DMS114 treated with DMSO at 0.1 percent for 48 hours (cell line): ENCODE results near the gene AGAP1.

Source experiments
- DNase-seq: peaks from one replicate; lab custom pipeline; 2025; ENCODE audit not compliant: unreplicated experiment; lab: John Stamatoyannopoulos, UW

The AGAP1 gene

GRCh38 chr2:235976956-235977355, 483.1 kb downstream of the AGAP1 start:
- no peak for DNase-seq

GRCh38 chr2:235977445-235977844, 483.6 kb downstream of the AGAP1 start:
- DNase-seq = no peak

GRCh38 chr2:235978022-235978421, 484.2 kb downstream of the AGAP1 start:
- no peak for DNase-seq

- DNase-seq = no peak
Measured at GRCh38 chr2:235979037-235979436, 485.2 kb downstream of the AGAP1 start.

DNA sequence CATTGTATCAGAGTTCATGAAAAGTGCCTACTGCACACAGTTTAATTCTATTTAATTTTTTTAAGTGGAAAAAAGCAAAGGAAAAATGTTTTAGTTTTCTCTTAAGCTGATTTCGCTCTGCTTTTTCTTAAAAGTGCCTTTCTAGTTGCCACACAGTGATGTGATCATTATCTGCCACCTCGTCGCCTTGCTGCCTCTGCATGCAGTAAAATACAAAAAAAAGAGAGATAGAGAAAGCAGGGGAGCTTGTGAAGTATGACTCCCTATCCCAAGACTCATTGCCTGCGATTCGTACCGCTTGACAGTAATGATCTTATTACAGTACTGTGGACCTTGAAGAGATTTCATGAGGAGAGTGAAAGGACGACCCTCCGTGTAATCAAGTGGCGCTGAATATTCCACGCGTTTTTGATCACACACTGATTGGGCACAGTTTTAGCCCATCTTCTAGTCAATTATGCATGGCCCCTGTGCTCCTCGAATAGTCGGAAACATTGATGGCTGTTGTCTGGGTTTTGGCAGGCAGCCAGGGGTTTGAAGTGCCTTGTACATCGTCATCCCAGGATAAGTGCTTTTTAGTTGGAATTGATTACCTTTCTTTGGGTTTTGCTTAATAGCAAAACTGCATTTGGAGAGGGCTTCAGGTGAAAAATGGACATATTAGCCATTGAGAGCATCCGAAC, 486.1 kb downstream of the AGAP1 start:
- no peak for DNase-seq

GRCh38 chr2:235981631-235982030, 487.8 kb downstream of the AGAP1 start:
- no peak for DNase-seq

DNA sequence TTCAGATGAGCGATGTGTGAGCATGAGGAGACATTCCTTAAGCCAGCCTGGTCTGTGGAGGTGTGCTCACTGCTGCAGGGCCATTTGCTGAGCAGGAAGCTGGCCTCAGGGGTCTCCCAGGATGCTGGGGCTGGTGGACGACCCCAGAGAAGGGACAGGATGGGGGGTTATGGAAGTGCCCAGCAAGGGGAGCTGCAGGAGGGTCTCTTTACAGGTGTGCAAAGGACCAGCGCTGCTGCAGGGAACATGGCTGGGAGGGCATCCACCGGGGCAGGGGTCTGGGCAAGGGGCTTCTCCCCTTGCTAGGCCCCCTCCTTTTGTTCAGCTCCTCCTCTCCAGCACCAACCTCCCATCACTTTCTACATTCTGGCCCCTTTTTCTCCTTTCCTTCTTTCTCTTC, 489.2 kb downstream of the AGAP1 start:
- no peak for DNase-seq

GRCh38 chr2:235984552-235984951, 490.7 kb downstream of the AGAP1 start:
- no peak for DNase-seq

- no peak for DNase-seq
Measured at GRCh38 chr2:235986361-235986760, 492.5 kb downstream of the AGAP1 start.

DNA sequence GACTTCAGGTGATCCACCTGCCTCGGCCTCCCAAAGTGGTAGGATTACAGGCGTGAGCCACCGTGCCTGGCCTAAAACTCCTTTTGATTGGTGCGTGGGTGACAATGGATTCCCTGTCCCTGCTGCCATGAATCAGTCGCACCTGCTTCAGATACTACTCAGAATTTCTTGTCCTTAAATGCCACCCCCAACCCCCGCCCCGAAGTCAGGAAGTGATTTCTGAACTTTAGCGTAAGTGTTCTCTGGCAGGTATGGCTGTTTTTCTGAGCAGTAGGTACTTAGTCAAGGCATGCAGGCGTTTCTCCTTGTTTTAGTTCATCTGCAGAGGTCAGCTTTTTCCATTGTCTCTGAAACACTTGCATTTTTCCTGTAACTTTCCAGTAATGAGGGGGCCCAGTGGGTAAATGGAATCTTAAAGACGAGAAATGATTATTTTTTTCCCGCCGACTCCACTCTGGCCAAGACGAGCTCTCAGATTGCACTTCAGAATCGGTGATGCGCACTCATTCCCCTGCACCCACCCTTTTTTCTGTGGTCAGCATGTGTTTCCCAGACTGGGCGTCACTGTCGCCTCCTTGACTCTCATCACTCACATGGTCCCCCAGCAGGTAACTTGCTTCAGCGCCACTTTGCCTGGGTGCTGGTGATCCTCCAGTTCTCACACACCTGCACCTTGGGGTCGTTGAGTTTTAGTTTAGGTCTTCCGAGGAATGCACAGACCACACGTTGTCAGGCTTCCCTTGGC, 494.6 kb downstream of the AGAP1 start:
- DNase-seq = no peak

GRCh38 chr2:235989591-235989990, 495.7 kb downstream of the AGAP1 start:
- DNase-seq = no peak

DNA sequence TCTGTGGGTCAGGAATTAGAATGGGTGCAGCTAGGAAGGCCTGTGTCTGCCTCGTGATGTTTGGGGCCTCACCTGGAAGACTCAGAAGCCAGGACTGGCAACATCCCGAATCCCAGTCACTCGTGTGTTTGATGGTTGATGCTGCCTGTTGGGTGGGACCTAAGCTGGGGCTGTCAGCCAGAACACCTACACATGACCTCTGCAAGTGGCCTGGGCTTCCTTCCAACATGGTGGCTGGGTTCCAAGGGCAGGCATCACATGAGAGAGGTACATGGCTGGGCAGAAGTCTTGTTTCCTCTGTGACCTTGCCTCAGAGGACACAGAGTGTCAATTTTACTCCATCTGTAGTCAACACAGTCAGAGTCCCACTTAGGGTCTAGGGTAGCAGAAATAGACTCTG, 496.5 kb downstream of the AGAP1 start:
- no peak for DNase-seq

- DNase-seq = no peak
Measured at GRCh38 chr2:235992024-235992423, 498.2 kb downstream of the AGAP1 start.

GRCh38 chr2:235996419-235996818, 502.6 kb downstream of the AGAP1 start:
- DNase-seq = no peak

DNA sequence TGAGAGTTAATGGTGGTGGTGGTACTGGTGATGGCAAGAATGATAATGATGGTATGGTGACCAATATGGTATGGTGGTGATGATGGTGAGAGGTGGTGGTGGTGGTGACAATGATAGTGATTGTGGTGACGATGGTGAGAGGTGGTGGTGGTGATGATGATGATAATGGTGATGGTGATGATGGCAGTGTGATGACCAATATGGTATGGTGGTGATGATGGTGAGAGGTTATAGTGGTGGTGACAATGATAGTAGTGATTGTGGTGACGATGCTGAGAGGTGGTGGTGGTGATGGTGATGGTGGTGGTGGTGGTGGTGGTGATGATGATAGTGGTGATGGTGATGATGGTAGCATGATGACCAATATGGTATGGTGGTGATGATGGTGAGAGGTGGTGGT, 505.2 kb downstream of the AGAP1 start:
- DNase-seq = no peak

DNA sequence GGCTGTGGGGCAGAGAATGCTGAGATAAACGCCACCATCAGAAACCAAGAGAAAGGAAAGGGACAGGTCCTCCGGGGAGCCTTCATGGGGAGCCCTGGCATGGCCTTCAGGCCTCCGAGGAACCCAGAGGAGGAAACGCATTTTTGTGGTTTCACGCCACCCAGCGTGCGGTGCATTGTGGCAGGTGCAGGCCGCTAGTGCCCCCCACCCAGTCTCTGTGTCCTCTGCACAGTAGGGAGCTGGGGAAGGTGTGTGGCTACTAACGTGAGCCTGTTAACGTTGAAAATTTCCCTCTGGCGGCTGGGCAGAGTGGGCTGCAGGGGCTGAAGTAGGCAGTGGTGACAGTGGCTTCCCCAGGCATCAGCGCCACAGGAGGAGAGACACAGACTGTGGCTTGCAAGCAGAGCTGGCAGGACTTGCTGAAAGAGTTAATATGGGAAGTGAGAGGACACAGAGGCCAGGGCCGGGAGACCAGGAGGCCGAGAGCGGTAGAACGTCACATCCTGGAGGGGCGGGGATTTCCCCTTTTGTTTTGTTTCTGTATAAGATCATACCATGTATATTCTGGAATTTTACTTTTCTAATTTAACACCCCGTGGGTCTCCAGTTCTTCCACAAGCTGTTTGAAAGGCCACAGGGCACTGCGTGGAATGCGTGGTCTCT, 507.5 kb downstream of the AGAP1 start:
- no peak for DNase-seq

DNA sequence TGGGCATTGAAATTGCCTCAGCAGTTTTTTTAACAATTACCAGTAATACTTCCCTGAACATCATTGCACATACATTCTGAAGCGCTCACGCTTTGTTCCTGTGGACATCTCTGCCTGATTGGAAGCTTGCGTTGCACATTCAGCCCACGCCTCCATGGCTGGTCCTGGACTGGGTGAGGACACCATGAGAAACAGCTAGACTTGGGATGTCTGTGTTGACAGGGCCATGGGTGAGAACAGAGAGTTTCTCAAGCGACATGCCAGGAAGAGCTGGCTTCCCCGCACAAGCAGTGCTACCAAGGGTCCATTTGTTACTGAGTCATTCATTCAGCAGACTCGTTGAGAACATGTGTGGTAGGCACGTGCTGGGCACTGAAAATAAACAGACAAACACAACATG, 508.0 kb downstream of the AGAP1 start:
- no peak for DNase-seq

DNA sequence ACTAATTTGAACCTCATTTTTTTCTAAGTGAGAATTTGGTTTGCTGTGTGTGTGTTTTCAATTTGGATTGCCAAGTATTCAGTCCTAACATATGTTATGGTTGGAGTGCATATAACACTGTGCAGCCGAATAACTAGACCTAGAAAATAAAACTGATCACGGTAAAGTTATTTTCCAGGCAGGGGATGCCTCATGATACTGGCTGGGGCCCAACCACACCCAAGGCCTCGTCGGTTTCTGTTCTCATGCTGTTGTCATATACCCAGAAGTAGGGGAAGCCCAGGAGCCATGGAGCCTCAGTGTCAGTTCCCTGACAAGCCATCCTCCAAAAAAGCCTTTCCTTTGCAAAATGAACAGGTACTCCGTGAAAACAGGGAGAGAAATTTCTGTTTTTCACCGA, 514.2 kb downstream of the AGAP1 start:
- DNase-seq = no peak

GRCh38 chr2:236008857-236009256, 515.0 kb downstream of the AGAP1 start:
- no peak for DNase-seq

DNA sequence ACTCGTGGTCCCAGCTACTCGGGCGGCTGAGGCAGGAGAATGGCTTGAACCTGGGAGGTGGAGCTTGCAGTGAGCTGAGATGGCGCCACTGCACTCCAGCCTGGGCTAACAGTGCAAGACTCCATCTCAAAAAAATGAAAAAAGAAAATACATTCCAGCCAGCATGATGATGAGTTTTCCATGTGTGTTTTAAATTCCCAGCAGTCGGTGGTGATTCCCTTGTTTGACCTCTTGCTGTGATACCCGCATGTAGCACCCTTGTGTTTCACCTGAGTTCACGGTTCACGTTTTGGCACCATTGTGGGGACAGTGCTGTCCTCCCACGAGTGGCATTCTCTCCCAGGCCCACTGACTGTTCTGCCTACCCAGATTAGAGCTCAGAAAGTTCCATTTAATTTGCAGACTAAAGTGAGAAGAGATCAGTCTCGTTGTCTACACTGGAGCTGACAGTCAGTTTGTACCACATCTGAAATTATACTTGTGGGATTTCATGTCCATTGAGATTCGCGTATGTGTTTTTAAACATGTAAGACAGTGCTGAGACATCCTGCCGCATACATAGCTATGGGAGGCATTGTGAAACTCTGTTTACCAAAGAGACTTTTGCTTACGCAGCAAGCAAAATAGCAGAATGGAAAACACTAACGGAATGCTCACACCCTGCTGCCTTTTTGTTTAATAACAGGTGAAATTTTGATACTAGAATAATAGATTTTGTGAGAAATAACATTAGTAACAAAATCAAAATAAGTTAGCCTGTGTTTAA, 517.3 kb downstream of the AGAP1 start:
- DNase-seq = no peak

DNA sequence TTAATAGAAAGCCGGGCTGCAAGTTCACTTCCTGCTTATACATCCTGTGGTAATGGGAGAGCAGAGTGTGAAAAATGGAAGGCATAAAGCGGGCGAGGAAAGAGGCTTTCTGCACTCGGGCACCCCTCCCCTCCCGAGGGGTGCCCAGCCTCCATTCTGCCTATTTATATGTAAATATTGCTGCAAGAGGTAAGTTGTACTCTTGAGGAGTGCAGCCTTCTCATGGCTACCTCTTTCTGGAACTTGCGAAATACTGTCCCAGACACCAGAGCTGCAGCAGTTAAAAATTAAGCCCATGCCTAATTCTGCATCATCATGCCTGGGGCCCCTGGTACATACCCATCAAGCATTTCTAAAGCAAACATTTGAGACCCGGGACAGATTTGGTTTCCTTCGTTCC, 518.3 kb downstream of the AGAP1 start:
- no peak for DNase-seq
